H9 (cell line): Measurements from ENCODE around the gene SDK1. TPM values are rescaled to one million over a fixed set of nuclear protein-coding genes. Genes with fewer than 3 reads are reported as not detected.

Experiments
- DNase-seq: peaks from one replicate; pipeline ENCODE4 v3.0.0-alpha.2; 2017
- H2AFZ ChIP-seq: one replicate; pipeline ENCODE4 v1.6.1; 2013; ENCODE audit warnings: mild to moderate bottlenecking, low read length, control low read depth, moderate library complexity
- H2AK5ac ChIP-seq: 2 replicates; pipeline ENCODE4 v1.6.1; 2013; ENCODE audit warnings: low read length, control low read depth, mixed read lengths; ENCODE audit not compliant: insufficient read length
- H2BK120ac ChIP-seq: one replicate; pipeline ENCODE4 v1.6.1; 2013; ENCODE audit warnings: low read depth, mild to moderate bottlenecking, low read length, control low read depth, inconsistent platforms; ENCODE audit not compliant: poor library complexity, severe bottlenecking
- H2BK12ac ChIP-seq: 2 replicates; pipeline ENCODE4 v1.6.1; 2013; ENCODE audit warnings: low read length, control low read depth, mixed read lengths, low read depth; ENCODE audit not compliant: insufficient read length
- H2BK15ac ChIP-seq: 2 replicates; pipeline ENCODE4 v1.6.1; 2013; ENCODE audit warnings: low read depth, low read length, control low read depth
- H2BK20ac ChIP-seq: one replicate; pipeline ENCODE4 v1.6.1; 2013; ENCODE audit warnings: low read depth, mild to moderate bottlenecking, low read length, control low read depth, inconsistent platforms; ENCODE audit not compliant: poor library complexity, severe bottlenecking
- H2BK5ac ChIP-seq: 2 replicates; pipeline ENCODE4 v1.6.1; 2013; ENCODE audit warnings: low read length, control low read depth, mixed read lengths; ENCODE audit not compliant: insufficient read length
- H3K14ac ChIP-seq: 2 replicates; pipeline ENCODE4 v1.6.1; 2013; ENCODE audit warnings: low read length, control low read depth; ENCODE audit not compliant: insufficient read depth
- H3K18ac ChIP-seq: 2 replicates; pipeline ENCODE4 v1.6.1; 2013; ENCODE audit warnings: low read depth, mild to moderate bottlenecking, mixed read lengths, low read length, control low read depth; ENCODE audit not compliant: insufficient read length
- H3K23ac ChIP-seq: 2 replicates; pipeline ENCODE4 v1.6.1; 2013; ENCODE audit warnings: low read length, control low read depth, mixed read lengths, low read depth; ENCODE audit not compliant: insufficient read length
- H3K23me2 ChIP-seq: 2 replicates; pipeline ENCODE4 v1.6.1; 2013; ENCODE audit warnings: low read depth, mild to moderate bottlenecking, mixed read lengths, low read length, control low read depth; ENCODE audit not compliant: insufficient read length, poor library complexity, severe bottlenecking
- H3K27ac ChIP-seq: 2 replicates; pipeline ENCODE4 v1.5.1; 2013; ENCODE audit warnings: low read length, control low read depth, mixed read lengths, low read depth; ENCODE audit not compliant: insufficient read length
- H3K27me3 ChIP-seq: 2 replicates; pipeline ENCODE4 v1.6.1; 2013; ENCODE audit warnings: low read length, control low read depth, inconsistent platforms; ENCODE audit not compliant: insufficient read depth
- H3K4ac ChIP-seq: 2 replicates; pipeline ENCODE4 v1.6.1; 2013; ENCODE audit warnings: low read depth, mild to moderate bottlenecking, control low read depth, inconsistent platforms, low read length, moderate library complexity
- H3K4me1 ChIP-seq: 2 replicates; pipeline ENCODE4 v1.6.1; 2013; ENCODE audit warnings: low read length, control low read depth, inconsistent platforms; ENCODE audit not compliant: insufficient read depth
- H3K4me2 ChIP-seq: 2 replicates; pipeline ENCODE4 v1.6.1; 2013; ENCODE audit warnings: low read length, control low read depth, mixed read lengths; ENCODE audit not compliant: insufficient read length, insufficient read depth
- H3K56ac ChIP-seq: 2 replicates; pipeline ENCODE4 v1.6.1; 2013; ENCODE audit warnings: low read depth, mild to moderate bottlenecking, mixed read lengths, low read length, control low read depth; ENCODE audit not compliant: insufficient read length
- H3K79me1 ChIP-seq: 2 replicates; pipeline ENCODE4 v1.6.1; 2013; ENCODE audit warnings: low read depth, mild to moderate bottlenecking, moderate library complexity, low read length, control low read depth, inconsistent platforms; ENCODE audit not compliant: insufficient read depth, poor library complexity, severe bottlenecking
- H3K79me2 ChIP-seq: 2 replicates; pipeline ENCODE4 v1.6.1; 2013; ENCODE audit warnings: low read length, control low read depth, inconsistent platforms; ENCODE audit not compliant: insufficient read depth
- H3K9ac ChIP-seq: 2 replicates; pipeline ENCODE4 v1.6.1; 2013; ENCODE audit warnings: low read length, control low read depth, mixed read lengths; ENCODE audit not compliant: insufficient read length; ENCODE audit errors: extremely low read depth
- H3K9me3 ChIP-seq: one replicate; pipeline ENCODE4 v1.6.1; 2013; ENCODE audit warnings: low read depth, low read length, inconsistent platforms; ENCODE audit not compliant: control insufficient read depth
- H3T11ph ChIP-seq: one replicate; pipeline ENCODE4 v1.6.1; 2013; ENCODE audit warnings: mild to moderate bottlenecking, low read length, control low read depth, inconsistent platforms
- H4K20me1 ChIP-seq: one replicate; pipeline ENCODE4 v1.6.1; 2013; ENCODE audit not compliant: control insufficient read depth, insufficient read length, insufficient read depth
- H4K5ac ChIP-seq: 2 replicates; pipeline ENCODE4 v1.6.1; 2013; ENCODE audit warnings: low read depth, mild to moderate bottlenecking, mixed read lengths, low read length, control low read depth; ENCODE audit not compliant: insufficient read length
- H4K8ac ChIP-seq: replicated peaks from 2 replicates; pipeline ENCODE4 v1.6.1; 2013; ENCODE audit warnings: low read length, control low read depth, mixed read lengths, low read depth; ENCODE audit not compliant: insufficient read length
- H4K91ac ChIP-seq: 2 replicates; pipeline ENCODE4 v1.6.1; 2013; ENCODE audit warnings: low read depth, mild to moderate bottlenecking, moderate library complexity, mixed read lengths, low read length, control low read depth; ENCODE audit not compliant: insufficient read length
- H3K27ac Mint-ChIP-seq, 3 experiments: 2 replicates in 2 of 3; 3 replicates in 1 of 3; pipeline ENCODE4 v1.8.0; 2020 to 2021; ENCODE audit warnings: mixed read lengths in 3 of 3, mild to moderate bottlenecking in 1 of 3, moderate library complexity in 1 of 3
- H3K27me3 Mint-ChIP-seq: 2 replicates; pipeline ENCODE4 v1.8.0; 2021; ENCODE audit warnings: low read depth, mild to moderate bottlenecking, moderate library complexity, mixed read lengths
- H3K36me3 Mint-ChIP-seq, 3 experiments: 2 replicates in 2 of 3; 3 replicates in 1 of 3; pipeline ENCODE4 v1.8.0; 2020 to 2021; ENCODE audit warnings: low read depth in 3 of 3, mixed read lengths in 3 of 3; ENCODE audit not compliant: insufficient read depth in 1 of 3
- H3K4me1 Mint-ChIP-seq, 2 experiments: 2 replicates each; pipeline ENCODE4 v1.8.0; 2020; ENCODE audit warnings: mixed read lengths in 2 of 2
- H3K4me3 Mint-ChIP-seq, 2 experiments: 2 replicates in 1 of 2; 3 replicates in 1 of 2; pipeline ENCODE4 v1.8.0; 2020 to 2021; ENCODE audit warnings: mild to moderate bottlenecking in 2 of 2, mixed read lengths in 2 of 2, moderate library complexity in 1 of 2
- H3K9me3 Mint-ChIP-seq, 2 experiments: 2 replicates in 1 of 2; 3 replicates in 1 of 2; pipeline ENCODE4 v1.8.0; 2020; ENCODE audit warnings: mild to moderate bottlenecking in 2 of 2, mixed read lengths in 2 of 2, moderate library complexity in 1 of 2
- WGBS: extraction: QIAGEN DNeasy Blood & Tissue Kit; methylation state at CpG from one replicate; pipeline ENCODE4 v1.1.7; 2013; ENCODE audit warnings: missing lambda C conversion rate, low lambda C conversion rate, mixed read lengths; ENCODE audit not compliant: insufficient read length; ENCODE audit errors: extremely low coverage; 5-methylcytosine and 5-hydroxymethylcytosine counted together
- total RNA-seq: library from RNA; stranded (reverse); gene quantifications from 2 replicates; pipeline ENCODE4 v1.2.1, GENCODE V29; 2021
- TF ChIP-seq, protein P1 (sequence below): fragments of 200-600 bp; sonication (generic); conservative IDR thresholded peaks from 3 replicates; pipeline ENCODE4 v1.8.0; 2021; ENCODE audit warnings: antibody characterized with exemption, mild to moderate bottlenecking

Gene SDK1
- total RNA-seq, 1 experiment from 2014 or later: 8.7 TPM

DNA sequence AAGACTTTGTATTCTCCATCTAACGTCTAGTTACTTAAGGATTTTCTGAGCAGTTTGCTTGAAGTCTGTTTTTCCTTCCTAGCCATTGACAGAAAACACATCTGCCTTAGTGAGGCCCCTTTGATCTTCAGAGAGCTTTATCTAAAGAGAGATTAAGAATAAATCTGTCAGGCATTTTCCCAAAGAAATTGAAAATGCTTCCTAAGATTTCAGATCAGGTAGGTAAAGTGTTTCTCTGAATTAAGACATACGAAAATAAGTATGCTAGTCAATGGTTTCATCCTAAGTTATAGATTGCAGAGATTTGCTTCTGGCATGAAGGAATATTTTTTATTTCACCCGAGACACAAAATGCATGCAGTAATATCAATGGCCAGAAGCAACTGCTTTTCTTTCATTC, 168.6 kb downstream of the SDK1 start:
- Histone ChIP-seq H3K9ac (no peak overlapping the region), H3K27me3 (no peaks in the 10 kb centered on the region), H2AFZ (no peak overlapping the region), H2BK120ac (no peak overlapping the region), H3K56ac (no peak overlapping the region), H3K27ac (no peak overlapping the region), H3K4ac (no peak overlapping the region), H2AK5ac (no peak overlapping the region), H3K79me2 (no peaks in the 10 kb centered on the region), H2BK12ac (no peak overlapping the region), H3K23me2 (no peaks in the 10 kb centered on the region), H2BK15ac (no peak overlapping the region), H4K91ac (no peak overlapping the region), H3K23ac (no peak overlapping the region), H3K9me3 (no peaks in the 10 kb centered on the region), H3K79me1 (no peaks in the 10 kb centered on the region), H4K5ac (no peak overlapping the region), H3K4me2 (no peak overlapping the region), H2BK5ac (no peak overlapping the region), H4K8ac (no peak overlapping the region), H3K14ac (no peak overlapping the region), H3K18ac (no peak overlapping the region), H2BK20ac (no peak overlapping the region), H4K20me1 (no peaks in the 10 kb centered on the region), H3T11ph (no peak overlapping the region), H3K4me1 (no peaks in the 10 kb centered on the region; the same call in 1 of the 2 replicates)
- H3K9me3 Mint-ChIP-seq: no peaks in the 10 kb centered on the region
- no peak for DNase-seq
- no peaks in the 10 kb centered on the region for H3K27me3 Mint-ChIP-seq
- H3K4me3 Mint-ChIP-seq: no peak overlapping the region
- TF ChIP-seq, protein P1, sequence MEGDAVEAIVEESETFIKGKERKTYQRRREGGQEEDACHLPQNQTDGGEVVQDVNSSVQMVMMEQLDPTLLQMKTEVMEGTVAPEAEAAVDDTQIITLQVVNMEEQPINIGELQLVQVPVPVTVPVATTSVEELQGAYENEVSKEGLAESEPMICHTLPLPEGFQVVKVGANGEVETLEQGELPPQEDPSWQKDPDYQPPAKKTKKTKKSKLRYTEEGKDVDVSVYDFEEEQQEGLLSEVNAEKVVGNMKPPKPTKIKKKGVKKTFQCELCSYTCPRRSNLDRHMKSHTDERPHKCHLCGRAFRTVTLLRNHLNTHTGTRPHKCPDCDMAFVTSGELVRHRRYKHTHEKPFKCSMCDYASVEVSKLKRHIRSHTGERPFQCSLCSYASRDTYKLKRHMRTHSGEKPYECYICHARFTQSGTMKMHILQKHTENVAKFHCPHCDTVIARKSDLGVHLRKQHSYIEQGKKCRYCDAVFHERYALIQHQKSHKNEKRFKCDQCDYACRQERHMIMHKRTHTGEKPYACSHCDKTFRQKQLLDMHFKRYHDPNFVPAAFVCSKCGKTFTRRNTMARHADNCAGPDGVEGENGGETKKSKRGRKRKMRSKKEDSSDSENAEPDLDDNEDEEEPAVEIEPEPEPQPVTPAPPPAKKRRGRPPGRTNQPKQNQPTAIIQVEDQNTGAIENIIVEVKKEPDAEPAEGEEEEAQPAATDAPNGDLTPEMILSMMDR: no peak
- H3K27ac Mint-ChIP-seq: no peak overlapping the region
- no peaks in the 10 kb centered on the region; a peak in 1 of 7 replicates for H3K36me3 Mint-ChIP-seq
- no CpG with 5 or more reads among the region's 3 CpGs for WGBS
- H3K4me1 Mint-ChIP-seq: peaks cover 15 to 20% of the 10 kb centered on the region in 2 experiments
